Body of pancreas (tissue), 4 donors: ENCODE results near the gene PCDHGC3. TPM values are rescaled to one million over a fixed set of nuclear protein-coding genes. Genes with fewer than 3 reads are reported as not detected.
"Not testable (repeated sequence)": the region's sequence is repeated elsewhere in the genome, so short reads cannot be mapped to it uniquely, and the experiment has no call there.

ENCODE experiments used
- ATAC-seq: fragments of 150-250 bp; one replicate; pipeline ENCODE4 v1.9.1; 2016
- DNase-seq, 4 donors: peaks; one replicate each; pipeline ENCODE4 v3.0.0-alpha.2; 2019
- H3K27ac ChIP-seq, 4 donors: fragments of 200-600 bp; sonication (generic); 1 replicate in 3 of 4; 2 replicates in 1 of 4; pipeline versions ENCODE4 v1.5.1 to v1.6.1; 2016 to 2019; ENCODE audit warnings: mild to moderate bottlenecking in 1 of 4, mixed read lengths in 1 of 4, moderate library complexity in 1 of 4
- H3K27me3 ChIP-seq, 2 donors: fragments of 200-600 bp; sonication (generic); one replicate each; pipeline ENCODE4 v1.6.0; 2016; ENCODE audit warnings: mild to moderate bottlenecking in 1 of 2
- H3K36me3 ChIP-seq, 2 donors: fragments of 200-600 bp; sonication (generic); replicated peaks in 1 of 2; 2 replicates each; pipeline ENCODE4 v1.5.1; 2016; ENCODE audit warnings: low read depth in 2 of 2; ENCODE audit not compliant: insufficient read depth in 1 of 2
- H3K4me1 ChIP-seq: fragments of 200-600 bp; sonication (generic); one replicate; pipeline ENCODE4 v1.6.0; 2016
- H3K4me3 ChIP-seq, 2 donors: fragments of 200-600 bp; sonication (generic); 1 replicate in 1 of 2; 2 replicates in 1 of 2; pipeline ENCODE4 v1.5.1; 2016 to 2019
- H3K9me3 ChIP-seq, 3 donors: fragments of 200-600 bp; sonication (generic); 1 replicate in 2 of 3; 2 replicates in 1 of 3; pipeline ENCODE4 v1.5.1; 2016
- POLR2A ChIP-seq, 3 donors: fragments of 450-650 bp; IDR thresholded peaks; one replicate each; pipeline ENCODE4 v1.6.1; 2016; ENCODE audit warnings: antibody characterized with exemption in 3 of 3, mild to moderate bottlenecking in 2 of 3
- whole genome bisulfite sequencing, 2 donors: methylation state at CpG; one replicate each; pipeline ENCODE4 v1.1.5; 2017; 5-methylcytosine and 5-hydroxymethylcytosine counted together
- intact Hi-C: fragments of 100-400 bp; cut with DNase I; formaldehyde crosslinking; loops from one replicate; pipeline ENCODE4 v1.15.1; 2023
- total RNA-seq, 2 donors: library from RNA; depleted of rRNA; stranded (reverse); fragments of >200 nt; gene quantifications; one replicate each; pipeline ENCODE4 v1.1.0, GENCODE V29; 2016
- TF ChIP-seq, protein P1 (sequence below), 7 experiments: fragments of 450-650 bp in 4 of 7; fragments of 200-600 bp in 3 of 7; sonication (generic) in 3 of 7; IDR thresholded peaks; one replicate each; pipeline ENCODE4 v1.5.1; 2016 to 2019; ENCODE audit warnings: antibody characterized with exemption in 7 of 7

Gene PCDHGC3
- 10 to 100 TPM in 1 of 2 donors, 1 to 10 TPM in 1; 9.6 to 16.1 TPM for total RNA-seq

DNA sequence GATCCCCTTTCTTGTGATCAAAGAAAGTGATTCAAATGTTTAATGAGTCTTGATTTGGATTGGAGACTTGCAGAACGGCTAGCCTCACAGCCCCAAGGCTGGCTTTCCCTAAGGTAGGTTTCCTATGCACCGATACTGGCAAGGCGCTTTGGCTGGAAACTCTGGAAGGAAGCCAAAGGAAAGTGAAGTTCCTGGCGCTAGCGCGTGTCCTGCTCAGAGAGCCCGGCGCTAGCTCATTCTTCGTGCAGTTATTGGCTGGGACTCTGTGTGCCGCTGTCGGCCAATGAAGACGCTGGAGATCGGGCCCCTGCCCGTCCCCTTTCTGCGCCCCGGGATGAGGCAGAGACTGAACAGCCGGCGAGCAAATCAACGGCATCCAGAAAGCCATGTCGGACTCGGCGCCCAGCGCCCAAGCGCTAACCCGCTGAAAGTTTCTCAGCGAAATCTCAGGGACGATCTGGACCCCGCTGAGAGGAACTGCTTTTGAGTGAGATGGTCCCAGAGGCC lies at the start of gene PCDHGC3:
Gene PCDHGC3, plus strand, starts transcription at position 342 of the 507 bp plus-strand sequence. Its CDS starts 151 bp downstream, at position 493.
- no peaks in the 10 kb centered on the region for H3K36me3 ChIP-seq
- H3K27ac ChIP-seq, result peak within 1 kb of the TSS; percentile 81 to 87 (median 84)
- 0 to 1% methylated on average over 9 to 28 of the region's 28 CpGs for WGBS, 2 donors
- ATAC-seq (peak; percentile 99), DNase-seq (peak; percentile 90 to 95 (median 95))
- TF ChIP-seq, protein P1, sequence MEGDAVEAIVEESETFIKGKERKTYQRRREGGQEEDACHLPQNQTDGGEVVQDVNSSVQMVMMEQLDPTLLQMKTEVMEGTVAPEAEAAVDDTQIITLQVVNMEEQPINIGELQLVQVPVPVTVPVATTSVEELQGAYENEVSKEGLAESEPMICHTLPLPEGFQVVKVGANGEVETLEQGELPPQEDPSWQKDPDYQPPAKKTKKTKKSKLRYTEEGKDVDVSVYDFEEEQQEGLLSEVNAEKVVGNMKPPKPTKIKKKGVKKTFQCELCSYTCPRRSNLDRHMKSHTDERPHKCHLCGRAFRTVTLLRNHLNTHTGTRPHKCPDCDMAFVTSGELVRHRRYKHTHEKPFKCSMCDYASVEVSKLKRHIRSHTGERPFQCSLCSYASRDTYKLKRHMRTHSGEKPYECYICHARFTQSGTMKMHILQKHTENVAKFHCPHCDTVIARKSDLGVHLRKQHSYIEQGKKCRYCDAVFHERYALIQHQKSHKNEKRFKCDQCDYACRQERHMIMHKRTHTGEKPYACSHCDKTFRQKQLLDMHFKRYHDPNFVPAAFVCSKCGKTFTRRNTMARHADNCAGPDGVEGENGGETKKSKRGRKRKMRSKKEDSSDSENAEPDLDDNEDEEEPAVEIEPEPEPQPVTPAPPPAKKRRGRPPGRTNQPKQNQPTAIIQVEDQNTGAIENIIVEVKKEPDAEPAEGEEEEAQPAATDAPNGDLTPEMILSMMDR (IDR thresholded peaks at IDR 0.05), result peak in 4 of 7 experiments; percentile 15 to 51 (median 32)
- TF ChIP-seq POLR2A (IDR thresholded peaks at IDR 0.05), result peak; percentile 74 to 87 (median 86)
- H3K9me3 ChIP-seq, result no peaks in the 10 kb centered on the region
- peaks cover 29% of the 10 kb centered on the region for H3K4me1 ChIP-seq
- peak within 1 kb of the TSS; percentile 23 to 33 for H3K4me3 ChIP-seq
- H3K27me3 ChIP-seq, result no peaks in the 10 kb centered on the region
- intact Hi-C loops, result no loop called here

DNA sequence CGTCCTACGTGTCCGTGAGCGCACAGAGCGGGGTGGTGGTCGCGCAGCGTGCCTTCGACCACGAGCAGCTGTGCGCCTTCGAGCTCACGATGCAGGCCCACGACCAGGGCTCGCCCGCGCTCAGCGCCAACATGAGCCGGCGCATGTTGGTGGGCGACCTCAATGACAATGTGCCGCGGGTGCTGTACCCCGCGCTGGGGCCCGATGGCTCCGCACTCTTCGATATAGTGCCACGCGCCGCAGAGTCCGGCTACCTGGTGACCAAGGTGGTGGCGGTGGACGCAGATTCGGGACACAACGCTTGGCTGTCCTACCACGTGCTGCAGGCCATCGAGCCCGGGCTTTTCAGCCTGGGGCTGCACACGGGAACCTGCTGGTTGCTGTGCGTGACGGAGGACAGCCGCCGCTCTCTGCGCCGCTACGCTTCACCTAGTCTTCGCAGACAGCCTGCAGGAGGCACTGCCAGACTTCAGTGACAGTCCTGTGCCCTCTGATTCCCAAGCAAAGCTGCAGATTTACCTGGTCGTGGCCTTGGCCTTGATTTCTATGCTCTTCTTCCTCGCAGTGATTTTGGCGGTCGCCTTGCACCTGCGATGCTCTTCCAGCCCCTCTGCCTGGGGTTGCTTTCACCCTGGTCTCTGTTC lies 47.9 kb upstream of the PCDHGC3 start:
- WGBS, 2 donors, result 22 to 25% methylated on average over 11 to 53 of the region's 53 CpGs
- H3K27me3 ChIP-seq, result no peaks in the 10 kb centered on the region
- intact Hi-C loops, result no loop called here

DNA sequence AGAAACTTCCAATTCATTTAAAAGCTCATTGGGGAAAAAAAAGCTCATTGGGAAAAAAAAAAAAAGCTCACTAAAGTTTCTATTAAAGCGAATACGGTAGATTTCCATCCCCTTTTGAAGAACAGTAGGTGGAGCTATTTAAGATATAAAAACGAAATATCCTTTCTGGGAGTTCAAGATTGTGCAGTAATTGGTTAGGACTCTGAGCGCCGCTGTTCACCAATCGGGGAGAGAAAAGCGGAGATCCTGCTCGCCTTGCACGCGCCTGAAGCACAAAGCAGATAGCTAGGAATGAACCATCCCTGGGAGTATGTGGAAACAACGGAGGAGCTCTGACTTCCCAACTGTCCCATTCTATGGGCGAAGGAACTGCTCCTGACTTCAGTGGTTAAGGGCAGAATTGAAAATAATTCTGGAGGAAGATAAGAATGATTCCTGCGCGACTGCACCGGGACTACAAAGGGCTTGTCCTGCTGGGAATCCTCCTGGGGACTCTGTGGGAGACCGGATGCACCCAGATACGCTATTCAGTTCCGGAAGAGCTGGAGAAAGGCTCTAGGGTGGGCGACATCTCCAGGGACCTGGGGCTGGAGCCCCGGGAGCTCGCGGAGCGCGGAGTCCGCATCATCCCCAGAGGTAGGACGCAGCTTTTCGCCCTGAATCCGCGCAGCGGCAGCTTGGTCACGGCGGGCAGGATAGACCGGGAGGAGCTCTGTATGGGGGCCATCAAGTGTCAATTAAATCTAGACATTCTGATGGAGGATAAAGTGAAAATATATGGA lies 45.2 kb upstream of the PCDHGC3 start, which contains the start of gene PCDHGA12:
Gene PCDHGA12, plus strand, starts transcription at position 176 of the 782 bp plus-strand sequence. Its CDS starts 253 bp downstream, at position 429.
- H3K4me3 ChIP-seq, result no peak within 1 kb of the TSS
- ATAC-seq (no peak), DNase-seq (peak in 1 of 4 donors; percentile 46)
- H3K9me3 ChIP-seq, result peaks cover 0 to 77% (median 0%) of the 10 kb centered on the region in 3 donors
- intact Hi-C loops, result no loop called here
- WGBS, 2 donors, result 8 to 12% methylated on average over 33 of the region's 33 CpGs
- H3K36me3 ChIP-seq, result no peaks in the 10 kb centered on the region
- no peak within 1 kb of the TSS for H3K27ac ChIP-seq
- H3K27me3 ChIP-seq, result no peaks in the 10 kb centered on the region
- H3K4me1 ChIP-seq, result no peaks in the 10 kb centered on the region
- TF ChIP-seq, protein P1 (IDR thresholded peaks at IDR 0.05), result peak in 5 of 7 experiments; percentile 7 to 41 (median 25)
- no peak for TF ChIP-seq POLR2A (IDR thresholded peaks at IDR 0.05)

More for the DNA sequence above, 47.9 kb upstream of the PCDHGC3 start:
- H3K4me3 ChIP-seq, result no peak overlapping the region
- H3K27ac ChIP-seq, result no peak overlapping the region
- no peaks in the 10 kb centered on the region for H3K4me1 ChIP-seq
- ATAC-seq (no peak), DNase-seq (no peak)
- H3K36me3 ChIP-seq, result no peaks in the 10 kb centered on the region
- H3K9me3 ChIP-seq, result peaks cover 0 to 79% (median 2%) of the 10 kb centered on the region in 3 donors
- no peak for TF ChIP-seq POLR2A (IDR thresholded peaks at IDR 0.05)
- TF ChIP-seq, protein P1 (IDR thresholded peaks at IDR 0.05), result no peak

DNA sequence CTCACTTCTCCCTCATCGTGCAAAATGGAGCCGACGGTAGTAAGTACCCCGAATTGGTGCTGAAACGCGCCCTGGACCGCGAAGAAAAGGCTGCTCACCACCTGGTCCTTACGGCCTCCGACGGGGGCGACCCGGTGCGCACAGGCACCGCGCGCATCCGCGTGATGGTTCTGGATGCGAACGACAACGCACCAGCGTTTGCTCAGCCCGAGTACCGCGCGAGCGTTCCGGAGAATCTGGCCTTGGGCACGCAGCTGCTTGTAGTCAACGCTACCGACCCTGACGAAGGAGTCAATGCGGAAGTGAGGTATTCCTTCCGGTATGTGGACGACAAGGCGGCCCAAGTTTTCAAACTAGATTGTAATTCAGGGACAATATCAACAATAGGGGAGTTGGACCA lies 44.5 kb upstream of the PCDHGC3 start:
- ATAC-seq (no peak), DNase-seq (no peak)
- H3K27me3 ChIP-seq, result no peaks in the 10 kb centered on the region
- H3K27ac ChIP-seq, result no peak overlapping the region
- no peak for TF ChIP-seq POLR2A (IDR thresholded peaks at IDR 0.05)
- TF ChIP-seq, protein P1 (IDR thresholded peaks at IDR 0.05), result no peak
- intact Hi-C loops, result no loop called here
- H3K36me3 ChIP-seq, result no peaks in the 10 kb centered on the region
- peaks cover 0 to 73% (median 0%) of the 10 kb centered on the region in 3 donors for H3K9me3 ChIP-seq
- no peak overlapping the region for H3K4me3 ChIP-seq
- 9 to 10% methylated on average over 9 to 37 of the region's 37 CpGs for WGBS, 2 donors
- H3K4me1 ChIP-seq, result no peaks in the 10 kb centered on the region

DNA sequence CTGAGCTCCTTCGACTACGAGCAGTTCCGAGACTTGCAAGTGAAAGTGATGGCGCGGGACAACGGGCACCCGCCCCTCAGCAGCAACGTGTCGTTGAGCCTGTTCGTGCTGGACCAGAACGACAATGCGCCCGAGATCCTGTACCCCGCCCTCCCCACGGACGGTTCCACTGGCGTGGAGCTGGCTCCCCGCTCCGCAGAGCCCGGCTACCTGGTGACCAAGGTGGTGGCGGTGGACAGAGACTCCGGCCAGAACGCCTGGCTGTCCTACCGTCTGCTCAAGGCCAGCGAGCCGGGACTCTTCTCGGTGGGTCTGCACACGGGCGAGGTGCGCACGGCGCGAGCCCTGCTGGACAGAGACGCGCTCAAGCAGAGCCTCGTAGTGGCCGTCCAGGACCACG lies 43.5 kb upstream of the PCDHGC3 start:
- H3K4me1 ChIP-seq, H3K27me3 ChIP-seq, intact Hi-C loops, DNase-seq, H3K27ac ChIP-seq, H3K4me3 ChIP-seq, H3K36me3 ChIP-seq, ATAC-seq: not testable (repeated sequence)
- H3K9me3 ChIP-seq, result peaks cover 0 to 68% (median 0%) of the 10 kb centered on the region in 3 donors
- 17 to 32% methylated on average over 8 to 34 of the region's 38 CpGs for WGBS, 2 donors

DNA sequence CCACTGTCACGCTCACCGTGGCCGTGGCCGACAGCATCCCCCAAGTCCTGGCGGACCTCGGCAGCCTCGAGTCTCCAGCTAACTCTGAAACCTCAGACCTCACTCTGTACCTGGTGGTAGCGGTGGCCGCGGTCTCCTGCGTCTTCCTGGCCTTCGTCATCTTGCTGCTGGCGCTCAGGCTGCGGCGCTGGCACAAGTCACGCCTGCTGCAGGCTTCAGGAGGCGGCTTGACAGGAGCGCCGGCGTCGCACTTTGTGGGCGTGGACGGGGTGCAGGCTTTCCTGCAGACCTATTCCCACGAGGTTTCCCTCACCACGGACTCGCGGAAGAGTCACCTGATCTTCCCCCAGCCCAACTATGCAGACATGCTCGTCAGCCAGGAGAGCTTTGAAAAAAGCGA lies 43.0 kb upstream of the PCDHGC3 start:
- 19 to 28% methylated on average over 6 to 29 of the region's 29 CpGs for WGBS, 2 donors
- H3K27ac ChIP-seq, H3K27me3 ChIP-seq, H3K4me3 ChIP-seq, H3K36me3 ChIP-seq, ATAC-seq, intact Hi-C loops, H3K4me1 ChIP-seq, DNase-seq: not testable (repeated sequence)
- peaks cover 0 to 65% (median 0%) of the 10 kb centered on the region in 3 donors for H3K9me3 ChIP-seq
